ENCODE measurements around the gene ATP7B.

ATP7B gene

GRCh38 chr13:51980908-51981307, 30.3 kb downstream of the ATP7B start:
- in situ Hi-C loops (cut with MboI; ENCODE audit: low sequenced_read_pairs), result no loop called here

GRCh38 chr13:51978796-51979556, 32.3 kb downstream of the ATP7B start:
- in situ Hi-C loops (cut with MboI; ENCODE audit: low sequenced_read_pairs), result no loop called here

- in situ Hi-C loops (cut with MboI; ENCODE audit: low sequenced_read_pairs), result no loop called here
These were observed 33.6 kb downstream of the ATP7B start for GRCh38 chr13:51977625-51978024.

GRCh38 chr13:51976890-51977289, 34.4 kb downstream of the ATP7B start:
- in situ Hi-C loops (cut with MboI; ENCODE audit: low sequenced_read_pairs), result no loop called here

GRCh38 chr13:51976423-51976822, 34.8 kb downstream of the ATP7B start:
- in situ Hi-C loops (cut with MboI; ENCODE audit: low sequenced_read_pairs), result no loop called here

GRCh38 chr13:51974482-51974881, 36.8 kb downstream of the ATP7B start:
- in situ Hi-C loops (cut with MboI; ENCODE audit: low sequenced_read_pairs), result no loop called here

GRCh38 chr13:51971520-51972426, 39.5 kb downstream of the ATP7B start:
- in situ Hi-C loops (cut with MboI; ENCODE audit: low sequenced_read_pairs), result no loop called here

- in situ Hi-C loops (cut with MboI; ENCODE audit: low sequenced_read_pairs), result no loop called here
These were observed 40.9 kb downstream of the ATP7B start for GRCh38 chr13:51970349-51970748.

GRCh38 chr13:51967482-51968446, 43.5 kb downstream of the ATP7B start:
- in situ Hi-C loops (cut with MboI; ENCODE audit: low sequenced_read_pairs), result no loop called here

GRCh38 chr13:51966186-51966585, 45.1 kb downstream of the ATP7B start:
- in situ Hi-C loops (cut with MboI; ENCODE audit: low sequenced_read_pairs), result no loop called here

GRCh38 chr13:51961493-51962403, 49.5 kb downstream of the ATP7B start:
- in situ Hi-C loops (cut with MboI; ENCODE audit: low sequenced_read_pairs), result no loop called here

- in situ Hi-C loops (cut with MboI; ENCODE audit: low sequenced_read_pairs), result no loop called here
These were observed 50.5 kb downstream of the ATP7B start for GRCh38 chr13:51960766-51961165.

- in situ Hi-C loops (cut with MboI; ENCODE audit: low sequenced_read_pairs), result no loop called here
These were observed 51.5 kb downstream of the ATP7B start for GRCh38 chr13:51959773-51960172.

GRCh38 chr13:51958217-51958547, 53.1 kb downstream of the ATP7B start:
- in situ Hi-C loops (cut with MboI; ENCODE audit: low sequenced_read_pairs), result no loop called here

- in situ Hi-C loops (cut with MboI; ENCODE audit: low sequenced_read_pairs), result no loop called here
These were observed 53.7 kb downstream of the ATP7B start for GRCh38 chr13:51957377-51958216.

GRCh38 chr13:51956717-51957116, 54.5 kb downstream of the ATP7B start:
- in situ Hi-C loops (cut with MboI; ENCODE audit: low sequenced_read_pairs), result no loop called here

GRCh38 chr13:51955816-51956603, 55.2 kb downstream of the ATP7B start:
- in situ Hi-C loops (cut with MboI; ENCODE audit: low sequenced_read_pairs), result no loop called here

GRCh38 chr13:51955281-51955771, 55.9 kb downstream of the ATP7B start:
- in situ Hi-C loops (cut with MboI; ENCODE audit: low sequenced_read_pairs), result no loop called here
